HepG2 (cell line): Measurements from ENCODE around the gene POFUT1. TPM values are rescaled to one million over a fixed set of nuclear protein-coding genes. Genes with fewer than 3 reads are reported as not detected.

ENCODE experiments used
- ADNP ChIP-seq: sonication (generic); formaldehyde crosslinking; IDR thresholded peaks from 2 replicates; pipeline ENCODE4 v1.4.0; 2020; ENCODE audit warnings: missing genetic modification reagents
- CBX5 ChIP-seq: sonication (generic); formaldehyde crosslinking; IDR thresholded peaks from 2 replicates; pipeline ENCODE4 v1.4.0; 2020; ENCODE audit warnings: missing genetic modification reagents, borderline replicate concordance
- HIVEP1 ChIP-seq: sonication (generic); formaldehyde crosslinking; IDR thresholded peaks from 2 replicates; pipeline ENCODE4 v1.4.0; 2020; ENCODE audit warnings: mild to moderate bottlenecking, missing genetic modification reagents
- HOXA5 ChIP-seq: sonication (generic); formaldehyde crosslinking; IDR thresholded peaks from 2 replicates; pipeline ENCODE4 v1.4.0; 2020; ENCODE audit warnings: missing genetic modification reagents
- MAFK ChIP-seq, 2 experiments: IDR thresholded peaks in 1 of 2; conservative IDR thresholded peaks in 1 of 2; 2 replicates each; pipeline ENCODE4 v1.6.1; 2011; ENCODE audit warnings: improper control_type of control experiment in 2 of 2, low read length in 2 of 2
- NBN ChIP-seq: fragments of 450-650 bp; conservative IDR thresholded peaks from 2 replicates; pipeline ENCODE4 v1.6.1; 2017
- REPIN1 ChIP-seq: sonication (generic); formaldehyde crosslinking; IDR thresholded peaks from 2 replicates; pipeline ENCODE4 v1.8.0; 2022; ENCODE audit warnings: missing genetic modification reagents, low read depth, mild to moderate bottlenecking, borderline replicate concordance
- SALL2 ChIP-seq: sonication (generic); formaldehyde crosslinking; IDR thresholded peaks from 2 replicates; pipeline ENCODE4 v1.8.1; 2023; ENCODE audit warnings: mild to moderate bottlenecking, missing genetic modification reagents, inconsistent platforms
- SETDB1 ChIP-seq: sonication (generic); formaldehyde crosslinking; IDR thresholded peaks from 2 replicates; pipeline ENCODE4 v1.5.1; 2020; ENCODE audit warnings: missing genetic modification reagents, mild to moderate bottlenecking, borderline replicate concordance
- SNAI1 ChIP-seq: sonication (generic); formaldehyde crosslinking; IDR thresholded peaks from 2 replicates; pipeline ENCODE4 v1.5.0; 2020; ENCODE audit warnings: mild to moderate bottlenecking, missing genetic modification reagents, borderline replicate concordance
- SOX13 ChIP-seq, 3 experiments: fragments of 450-650 bp in 1 of 3; sonication (generic) in 1 of 3; formaldehyde crosslinking in 1 of 3; IDR thresholded peaks in 2 of 3; conservative IDR thresholded peaks in 1 of 3; 2 replicates each; pipeline versions ENCODE4 v1.5.0 to v1.6.1; 2016 to 2020; ENCODE audit warnings: antibody characterized with exemption in 1 of 3, mild to moderate bottlenecking in 1 of 3, missing compliant biosample characterization in 1 of 3, missing genetic modification reagents in 1 of 3, moderate library complexity in 1 of 3
- SP5 ChIP-seq: IDR thresholded peaks from 2 replicates; pipeline ENCODE4 v1.6.1; 2016; ENCODE audit warnings: low read depth, borderline replicate concordance
- THAP11 ChIP-seq: IDR thresholded peaks from 2 replicates; pipeline ENCODE4 v1.6.1; 2016; ENCODE audit warnings: missing biosample characterization, missing genetic modification reagents
- ZNF143 ChIP-seq: sonication (generic); formaldehyde crosslinking; IDR thresholded peaks from 2 replicates; pipeline ENCODE4 v1.4.0; 2020; ENCODE audit warnings: missing genetic modification reagents
- ZNF235 ChIP-seq: sonication (generic); formaldehyde crosslinking; IDR thresholded peaks from 2 replicates; pipeline ENCODE4 v1.8.1; 2023; ENCODE audit warnings: mild to moderate bottlenecking, missing genetic modification reagents, borderline replicate concordance
- ZNF446 ChIP-seq: sonication (generic); formaldehyde crosslinking; IDR thresholded peaks from 2 replicates; pipeline ENCODE4 v1.5.0; 2020; ENCODE audit warnings: mild to moderate bottlenecking, missing genetic modification reagents
- ZNF510 ChIP-seq: sonication (generic); formaldehyde crosslinking; IDR thresholded peaks from 2 replicates; pipeline ENCODE4 v1.4.0; 2020; ENCODE audit warnings: low read depth, mild to moderate bottlenecking, missing genetic modification reagents
- ZNF781 ChIP-seq: sonication (generic); formaldehyde crosslinking; IDR thresholded peaks from 2 replicates; pipeline ENCODE4 v1.5.1; 2020; ENCODE audit warnings: borderline replicate concordance, mild to moderate bottlenecking, missing genetic modification reagents; ENCODE audit errors: not compliant biosample characterization
- ZNF878 ChIP-seq: sonication (generic); formaldehyde crosslinking; IDR thresholded peaks from 2 replicates; pipeline ENCODE4 v1.8.1; 2023; ENCODE audit warnings: mild to moderate bottlenecking, missing genetic modification reagents, moderate library complexity
- ZSCAN22 ChIP-seq: sonication (generic); formaldehyde crosslinking; IDR thresholded peaks from 2 replicates; pipeline ENCODE4 v1.4.0; 2020; ENCODE audit warnings: mild to moderate bottlenecking, missing genetic modification reagents
- polyA plus RNA-seq, 8 experiments: library from polyadenylated mRNA; depleted of rRNA in 3 of 8; stranded (reverse) in 7 of 8; unstranded in 1 of 8; fragments of >200 nt; fragmentation: Illumina TruSeq in 4 of 8; extraction: Trizol in 4 of 8; gene quantifications; 2 replicates each; pipeline versions ENCODE4 v1.2.1 to v1.2.3, GENCODE V29; 2011 to 2016; ENCODE audit warnings: low read depth in 4 of 8, missing spikeins in 1 of 8, mixed read lengths in 1 of 8; ENCODE audit not compliant: insufficient read depth in 1 of 8
- total RNA-seq, 5 experiments: library from RNA; depleted of rRNA; stranded (reverse); fragments of >200 nt; fragmentation: Illumina TruSeq; extraction: Trizol; gene quantifications; 2 replicates each; pipeline ENCODE4 v1.2.3, GENCODE V29; 2016; ENCODE audit warnings: low read depth in 1 of 5
- TF ChIP-seq, protein P1 (sequence below): sonication (generic); formaldehyde crosslinking; IDR thresholded peaks from 2 replicates; pipeline ENCODE4 v1.9.0; 2021; ENCODE audit warnings: missing genetic modification reagents, mild to moderate bottlenecking, borderline replicate concordance
- TF ChIP-seq, protein P2 (sequence below): sonication (generic); formaldehyde crosslinking; IDR thresholded peaks from 2 replicates; pipeline ENCODE4 v1.4.0; 2020; ENCODE audit warnings: mild to moderate bottlenecking, missing genetic modification reagents
- TF ChIP-seq, protein P3 (sequence below): sonication (generic); formaldehyde crosslinking; IDR thresholded peaks from 2 replicates; pipeline ENCODE4 v1.5.0; 2020; ENCODE audit warnings: missing genetic modification reagents, mild to moderate bottlenecking, borderline replicate concordance

Gene POFUT1
- total and polyA plus RNA-seq, 2 of the 13 experiments (the other 11 are each of a cell fraction or from before 2014, with no cell fraction given) = 35.5 to 58.3 TPM

DNA sequence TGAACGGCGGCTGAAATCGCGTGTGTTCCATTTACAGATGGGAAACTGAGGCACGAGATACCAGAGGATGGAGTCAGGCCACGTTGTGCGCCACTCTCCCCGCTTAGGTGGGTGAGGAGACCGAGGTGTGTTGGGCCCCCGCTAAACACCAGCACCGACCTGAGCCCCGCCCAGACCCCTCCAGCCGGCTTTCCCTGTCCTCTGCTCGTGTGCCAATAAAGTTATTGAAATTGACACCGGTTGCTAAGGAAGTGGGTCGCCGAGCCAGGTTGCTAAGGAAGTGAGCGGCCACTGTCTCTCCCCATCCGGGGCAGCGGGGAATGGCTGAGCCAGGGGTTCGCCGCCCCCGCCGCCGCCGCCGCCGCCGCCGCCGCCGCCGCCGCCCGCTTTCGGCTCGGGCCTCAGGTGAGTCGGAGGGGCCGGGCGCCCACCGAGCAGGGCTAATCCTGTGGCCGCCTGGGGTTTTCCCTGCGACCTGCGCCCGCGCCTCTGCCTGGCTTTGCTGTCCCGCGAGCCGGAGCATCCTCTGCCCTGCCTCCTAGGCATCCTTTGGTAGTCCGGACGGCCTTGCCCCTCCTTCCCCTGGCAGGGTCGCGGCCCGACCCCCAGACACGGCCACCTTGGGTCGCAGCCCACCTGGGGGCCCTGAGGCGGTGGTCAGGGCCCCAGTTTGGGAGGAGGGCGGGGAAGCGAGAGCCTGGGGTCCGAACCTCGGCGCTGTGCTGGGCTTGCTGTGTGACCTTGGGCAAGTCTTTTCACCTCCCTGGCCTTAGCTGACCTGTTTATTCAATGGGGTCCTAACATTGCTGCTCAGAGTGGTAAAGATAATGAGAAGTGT is 69.9 kb downstream of the POFUT1 start, which contains the start of gene KIF3B (continued):
- TF ChIP-seq SOX13 (IDR thresholded peaks at IDR 0.05) = no peak
- no peak; a peak in 1 of 4 replicates for TF ChIP-seq SOX13 (CRISPR knock-in tag; conservative IDR thresholded peaks at IDR 0.05 in 1 of 2, IDR thresholded peaks at IDR 0.05 in 1 of 2)
- peak; percentile 73; the same call in 1 of the 2 replicates for TF ChIP-seq SP5
- TF ChIP-seq, protein P1, sequence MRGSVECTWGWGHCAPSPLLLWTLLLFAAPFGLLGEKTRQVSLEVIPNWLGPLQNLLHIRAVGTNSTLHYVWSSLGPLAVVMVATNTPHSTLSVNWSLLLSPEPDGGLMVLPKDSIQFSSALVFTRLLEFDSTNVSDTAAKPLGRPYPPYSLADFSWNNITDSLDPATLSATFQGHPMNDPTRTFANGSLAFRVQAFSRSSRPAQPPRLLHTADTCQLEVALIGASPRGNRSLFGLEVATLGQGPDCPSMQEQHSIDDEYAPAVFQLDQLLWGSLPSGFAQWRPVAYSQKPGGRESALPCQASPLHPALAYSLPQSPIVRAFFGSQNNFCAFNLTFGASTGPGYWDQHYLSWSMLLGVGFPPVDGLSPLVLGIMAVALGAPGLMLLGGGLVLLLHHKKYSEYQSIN (CRISPR knock-in tag) = no peak
- TF ChIP-seq, protein P2, sequence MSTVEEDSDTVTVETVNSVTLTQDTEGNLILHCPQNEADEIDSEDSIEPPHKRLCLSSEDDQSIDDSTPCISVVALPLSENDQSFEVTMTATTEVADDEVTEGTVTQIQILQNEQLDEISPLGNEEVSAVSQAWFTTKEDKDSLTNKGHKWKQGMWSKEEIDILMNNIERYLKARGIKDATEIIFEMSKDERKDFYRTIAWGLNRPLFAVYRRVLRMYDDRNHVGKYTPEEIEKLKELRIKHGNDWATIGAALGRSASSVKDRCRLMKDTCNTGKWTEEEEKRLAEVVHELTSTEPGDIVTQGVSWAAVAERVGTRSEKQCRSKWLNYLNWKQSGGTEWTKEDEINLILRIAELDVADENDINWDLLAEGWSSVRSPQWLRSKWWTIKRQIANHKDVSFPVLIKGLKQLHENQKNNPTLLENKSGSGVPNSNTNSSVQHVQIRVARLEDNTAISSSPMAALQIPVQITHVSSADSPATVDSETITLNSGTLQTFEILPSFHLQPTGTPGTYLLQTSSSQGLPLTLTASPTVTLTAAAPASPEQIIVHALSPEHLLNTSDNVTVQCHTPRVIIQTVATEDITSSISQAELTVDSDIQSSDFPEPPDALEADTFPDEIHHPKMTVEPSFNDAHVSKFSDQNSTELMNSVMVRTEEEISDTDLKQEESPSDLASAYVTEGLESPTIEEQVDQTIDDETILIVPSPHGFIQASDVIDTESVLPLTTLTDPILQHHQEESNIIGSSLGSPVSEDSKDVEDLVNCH (CRISPR knock-in tag) = no peak
- peak; percentile 74 for TF ChIP-seq HIVEP1 (CRISPR knock-in tag)
- peak; percentile 94 for TF ChIP-seq THAP11 (CRISPR knock-in tag)
- no peak for TF ChIP-seq MAFK (conservative IDR thresholded peaks at IDR 0.05 in 1 of 2, IDR thresholded peaks at IDR 0.05 in 1 of 2; ENCODE audit: low read length in 2 of 2)
- TF ChIP-seq CBX5 (CRISPR knock-in tag) = 0 out of 2 replicates have a peak, but pooled peaks have one; percentile 38
- peak; percentile 68; the same call in 1 of the 2 replicates for TF ChIP-seq ZNF143 (CRISPR knock-in tag)
- TF ChIP-seq ZNF878 = no peak; the same call in 1 of the 2 replicates
- no peak for TF ChIP-seq ZNF781 (CRISPR knock-in tag)
- no peak for TF ChIP-seq ZNF446 (CRISPR knock-in tag)
- TF ChIP-seq SALL2 (CRISPR knock-in tag) = peak; percentile 88
- TF ChIP-seq ZSCAN22 (CRISPR knock-in tag) = no peak
- TF ChIP-seq SNAI1 (CRISPR knock-in tag) = 0 out of 2 replicates have a peak, but pooled peaks have one; percentile 66
- TF ChIP-seq NBN = no peak
- TF ChIP-seq ADNP (CRISPR knock-in tag) = peak; percentile 61; the same call in 1 of the 2 replicates
- no peak for TF ChIP-seq ZNF510
- TF ChIP-seq REPIN1 (CRISPR knock-in tag) = peak; percentile 86; the same call in 1 of the 2 replicates
- TF ChIP-seq, protein P3, sequence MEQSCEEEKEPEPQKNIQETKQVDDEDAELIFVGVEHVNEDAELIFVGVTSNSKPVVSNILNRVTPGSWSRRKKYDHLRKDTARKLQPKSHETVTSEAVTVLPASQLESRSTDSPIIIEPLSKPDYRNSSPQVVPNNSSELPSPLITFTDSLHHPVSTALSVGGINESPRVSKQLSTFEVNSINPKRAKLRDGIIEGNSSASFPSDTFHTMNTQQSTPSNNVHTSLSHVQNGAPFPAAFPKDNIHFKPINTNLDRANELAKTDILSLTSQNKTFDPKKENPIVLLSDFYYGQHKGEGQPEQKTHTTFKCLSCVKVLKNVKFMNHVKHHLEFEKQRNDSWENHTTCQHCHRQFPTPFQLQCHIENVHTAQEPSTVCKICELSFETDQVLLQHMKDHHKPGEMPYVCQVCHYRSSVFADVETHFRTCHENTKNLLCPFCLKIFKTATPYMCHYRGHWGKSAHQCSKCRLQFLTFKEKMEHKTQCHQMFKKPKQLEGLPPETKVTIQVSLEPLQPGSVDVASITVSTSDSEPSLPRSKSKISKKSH (CRISPR knock-in tag) = peak; percentile 48; the same call in 1 of the 2 replicates
- peak; percentile 84; the same call in 1 of the 2 replicates for TF ChIP-seq HOXA5 (CRISPR knock-in tag)
- TF ChIP-seq SETDB1 = no peak
- TF ChIP-seq ZNF235 = 0 out of 2 replicates have a peak, but pooled peaks have one; percentile 79
